GM23338 (cell line): ENCODE data around the gene BCAP29. TPM values are rescaled to one million over a fixed set of nuclear protein-coding genes. Genes with fewer than 3 reads are reported as not detected.

Experiments
- ATAC-seq: fragments of 200-7000 bp; cut with Tn5 transposase; 3 replicates; pipeline ENCODE4 v1.9.1; 2020
- DNase-seq: peaks from one replicate; pipeline ENCODE4 v3.0.0-alpha.2; 2015; ENCODE audit warnings: low spot score
- H2AFZ ChIP-seq: fragments of 200-600 bp; sonication (generic); 2 replicates; pipeline ENCODE4 v1.8.0; 2016; ENCODE audit warnings: antibody characterized with exemption, mild to moderate bottlenecking, moderate library complexity
- H3F3A ChIP-seq: fragments of 200-600 bp; sonication (generic); replicated peaks from 2 replicates; pipeline ENCODE4 v1.8.0; 2017; ENCODE audit warnings: antibody characterized with exemption, mixed run types, low read depth
- H3K27ac ChIP-seq: fragments of 200-600 bp; sonication (generic); 2 replicates; pipeline ENCODE4 v1.6.1; 2016; ENCODE audit warnings: low read depth
- H3K27me3 ChIP-seq: fragments of 200-600 bp; sonication (generic); 2 replicates; pipeline ENCODE4 v1.8.0; 2016; ENCODE audit warnings: mild to moderate bottlenecking, mixed run types, moderate library complexity; ENCODE audit not compliant: insufficient read depth
- H3K36me3 ChIP-seq: fragments of 200-600 bp; sonication (generic); 2 replicates; pipeline ENCODE4 v1.8.0; 2016; ENCODE audit warnings: mild to moderate bottlenecking; ENCODE audit not compliant: insufficient read depth
- H3K4me1 ChIP-seq: fragments of 200-600 bp; sonication (generic); 2 replicates; pipeline ENCODE4 v1.8.0; 2016; ENCODE audit warnings: mild to moderate bottlenecking, moderate library complexity; ENCODE audit not compliant: insufficient read depth
- H3K4me2 ChIP-seq: fragments of 200-600 bp; sonication (generic); 2 replicates; pipeline ENCODE4 v1.7.1; 2017; ENCODE audit warnings: mixed run types
- H3K4me3 ChIP-seq: fragments of 200-600 bp; sonication (generic); 2 replicates; pipeline ENCODE4 v1.6.1; 2016; ENCODE audit warnings: mixed run types
- H3K79me2 ChIP-seq: fragments of 200-600 bp; sonication (generic); replicated peaks from 2 replicates; pipeline ENCODE4 v1.8.0; 2017; ENCODE audit warnings: mild to moderate bottlenecking; ENCODE audit not compliant: insufficient read depth
- H3K9me2 ChIP-seq: fragments of 200-600 bp; sonication (generic); 2 replicates; pipeline ENCODE4 v1.8.0; 2017; ENCODE audit not compliant: insufficient read depth
- H4K20me1 ChIP-seq: fragments of 200-600 bp; sonication (generic); replicated peaks from 2 replicates; pipeline ENCODE4 v1.8.0; 2017; ENCODE audit warnings: mild to moderate bottlenecking; ENCODE audit not compliant: insufficient read depth
- H3K27ac Mint-ChIP-seq: 2 replicates; pipeline ENCODE4 v1.8.0; 2020; ENCODE audit warnings: inconsistent platforms, mild to moderate bottlenecking, moderate library complexity, mixed read lengths
- H3K27me3 Mint-ChIP-seq: 3 replicates; pipeline ENCODE4 v1.8.0; 2022; ENCODE audit warnings: low read depth, mild to moderate bottlenecking, moderate library complexity, mixed read lengths, inconsistent platforms; ENCODE audit not compliant: insufficient read depth, poor library complexity
- H3K36me3 Mint-ChIP-seq: 3 replicates; pipeline ENCODE4 v1.8.0; 2021; ENCODE audit warnings: low read depth, mild to moderate bottlenecking, inconsistent platforms, moderate library complexity, mixed read lengths
- H3K4me1 Mint-ChIP-seq: 3 replicates; pipeline ENCODE4 v1.8.0; 2020; ENCODE audit warnings: mild to moderate bottlenecking, inconsistent platforms, mixed read lengths
- H3K4me3 Mint-ChIP-seq: 3 replicates; pipeline ENCODE4 v1.8.0; 2021; ENCODE audit warnings: moderate library complexity, mild to moderate bottlenecking, inconsistent platforms, mixed read lengths
- H3K9me3 Mint-ChIP-seq: 3 replicates; pipeline ENCODE4 v1.8.0; 2020; ENCODE audit warnings: moderate library complexity, mild to moderate bottlenecking, inconsistent platforms, mixed read lengths
- CTCF ChIP-seq, 2 experiments: fragments of 200-600 bp in 1 of 2; sonication (generic) in 1 of 2; conservative IDR thresholded peaks; 2 replicates each; pipeline versions ENCODE4 v1.5.1 to v1.6.1; 2016 to 2017; ENCODE audit warnings: antibody characterized with exemption in 2 of 2, low read depth in 2 of 2, mild to moderate bottlenecking in 2 of 2, moderate library complexity in 1 of 2
- ETS1 ChIP-seq: IDR thresholded peaks from 2 replicates; pipeline ENCODE4 v1.6.1; 2016; ENCODE audit warnings: antibody characterized with exemption
- EZH2phosphoT487 ChIP-seq: fragments of 200-600 bp; sonication (generic); IDR thresholded peaks from one replicate; pipeline ENCODE4 v1.8.1; 2018; ENCODE audit warnings: antibody characterized with exemption; ENCODE audit not compliant: unreplicated experiment
- NANOG ChIP-seq: IDR thresholded peaks from 2 replicates; pipeline ENCODE4 v1.6.1; 2016; ENCODE audit warnings: antibody characterized with exemption, borderline replicate concordance
- REST ChIP-seq: IDR thresholded peaks from one replicate; pipeline ENCODE4 v1.6.1; 2018; ENCODE audit warnings: antibody characterized with exemption; ENCODE audit not compliant: unreplicated experiment
- ZNF114 ChIP-seq: fragments of 250-450 bp; sonication (Bioruptor Pico); IDR thresholded peaks from 2 replicates; pipeline ENCODE4 v1.5.0; 2020; ENCODE audit warnings: mild to moderate bottlenecking, moderate library complexity
- ZNF462 ChIP-seq: fragments of 250-450 bp; sonication (Bioruptor Pico); IDR thresholded peaks from 2 replicates; pipeline ENCODE4 v1.5.0; 2020; ENCODE audit warnings: mild to moderate bottlenecking, moderate library complexity
- polyA plus RNA-seq: library from polyadenylated mRNA; unstranded; fragments of >200 nt; fragmentation: Nextera tagmentation; extraction: Ambion mirVana; gene quantifications from 2 replicates; pipeline ENCODE4 v1.2.1, GENCODE V29; 2016
- total RNA-seq: library from RNA; depleted of rRNA; stranded (reverse); fragments of >200 nt; shearing (Covaris generic); gene quantifications from 2 replicates; pipeline ENCODE4 v1.2.3, GENCODE V29; 2014

BCAP29 gene
- total and polyA plus RNA-seq, 2 experiments from 2014 or later = 18.4 to 24.0 TPM

- Histone ChIP-seq H3K4me2 (no peak overlapping the region), H2AFZ (no peak overlapping the region)
- no peaks in the 10 kb centered on the region for H3K4me1 Mint-ChIP-seq
Observed at GRCh38 chr7:107652642-107653041, 72.6 kb downstream of the BCAP29 start.

More at GRCh38 chr7:107652642-107653041, 72.6 kb downstream of the BCAP29 start:
- H3K27me3 Mint-ChIP-seq = no peaks in the 10 kb centered on the region
- peaks cover 4% of the 10 kb centered on the region for H3K27me3 ChIP-seq
- no peak overlapping the region for H3K4me3 Mint-ChIP-seq
- H3K36me3 Mint-ChIP-seq = peaks cover 5% of the 10 kb centered on the region; the same call in 2 of the 3 replicates
- H3K9me3 Mint-ChIP-seq = peaks cover 15% of the 10 kb centered on the region
- H4K20me1 ChIP-seq = no peaks in the 10 kb centered on the region
- ATAC-seq (no peak), DNase-seq (no peak)
- H3K4me3 ChIP-seq = no peak overlapping the region
- H3K9me2 ChIP-seq = no peaks in the 10 kb centered on the region; the same call in 1 of the 2 replicates
- no peak overlapping the region for H3K27ac Mint-ChIP-seq
- no peaks in the 10 kb centered on the region for H3F3A ChIP-seq
- H3K4me1 ChIP-seq = no peaks in the 10 kb centered on the region
- no peaks in the 10 kb centered on the region for H3K79me2 ChIP-seq
- H3K27ac ChIP-seq = no peak overlapping the region
- no peaks in the 10 kb centered on the region for H3K36me3 ChIP-seq
- TF ChIP-seq REST (no peak), ZNF114 (CRISPR knock-in tag) (no peak), CTCF (conservative IDR thresholded peaks at IDR 0.05; ENCODE audit: low read depth in 2 of 2) (no peak), ETS1 (no peak), NANOG (no peak), ZNF462 (CRISPR knock-in tag) (no peak), EZH2phosphoT487 (no peak)
